Prostate gland (tissue), 2 donors: ENCODE results near the gene ACCS. TPM values are rescaled to one million over a fixed set of nuclear protein-coding genes. Genes with fewer than 3 reads are reported as not detected.

Source experiments
- DNase-seq: peaks from one replicate; pipeline ENCODE4 v3.0.0-alpha.2; 2019; ENCODE audit warnings: low spot score
- H3K27ac ChIP-seq, 2 donors: fragments of 200-600 bp; sonication (generic); 2 replicates each; pipeline ENCODE4 v1.5.1; 2017 to 2019
- H3K27me3 ChIP-seq: fragments of 200-600 bp; sonication (generic); replicated peaks from 2 replicates; pipeline ENCODE4 v1.5.1; 2019; ENCODE audit not compliant: insufficient read depth
- H3K36me3 ChIP-seq, 2 donors: fragments of 200-600 bp; sonication (generic); 1 replicate in 1 of 2; 2 replicates in 1 of 2; pipeline versions ENCODE4 v1.5.1 to v1.8.1; 2017 to 2019
- H3K4me1 ChIP-seq: fragments of 200-600 bp; sonication (generic); replicated peaks from 2 replicates; pipeline ENCODE4 v1.5.1; 2019
- H3K4me3 ChIP-seq, 2 donors: fragments of 200-600 bp; sonication (generic); 2 replicates each; pipeline ENCODE4 v1.5.1; 2017 to 2019
- H3K9me3 ChIP-seq: fragments of 200-600 bp; sonication (generic); 2 replicates; pipeline ENCODE4 v1.5.1; 2017
- POLR2A ChIP-seq: fragments of 450-650 bp; IDR thresholded peaks from one replicate; pipeline ENCODE4 v1.6.1; 2016; ENCODE audit warnings: antibody characterized with exemption, mild to moderate bottlenecking
- POLR2AphosphoS5 ChIP-seq: sonication (generic); formaldehyde crosslinking; IDR thresholded peaks from one replicate; pipeline ENCODE4 v1.6.1; 2017; ENCODE audit warnings: antibody characterized with exemption
- WGBS: methylation state at CpG from one replicate; pipeline ENCODE4 v1.1.5; 2018; 5-methylcytosine and 5-hydroxymethylcytosine counted together
- intact Hi-C: fragments of 100-400 bp; cut with DNase I; formaldehyde crosslinking; loops from one replicate; pipeline ENCODE4 v1.14.2; 2022
- total RNA-seq, 2 donors: library from RNA; depleted of rRNA; stranded (reverse); fragments of >200 nt; gene quantifications; one replicate each; pipeline ENCODE4 v1.1.0, GENCODE V29; 2016
- TF ChIP-seq, protein P1 (sequence below), 4 experiments: fragments of 200-600 bp in 2 of 4; fragments of 450-650 bp in 2 of 4; sonication (generic) in 2 of 4; IDR thresholded peaks; 1 replicate in 3 of 4; 2 replicates in 1 of 4; pipeline ENCODE4 v1.5.1; 2016 to 2019; ENCODE audit warnings: antibody characterized with exemption in 4 of 4, mild to moderate bottlenecking in 2 of 4, moderate library complexity in 2 of 4

ACCS gene
- total RNA-seq, 2 donors from 2014 or later = 18.2 to 31.8 TPM

DNA sequence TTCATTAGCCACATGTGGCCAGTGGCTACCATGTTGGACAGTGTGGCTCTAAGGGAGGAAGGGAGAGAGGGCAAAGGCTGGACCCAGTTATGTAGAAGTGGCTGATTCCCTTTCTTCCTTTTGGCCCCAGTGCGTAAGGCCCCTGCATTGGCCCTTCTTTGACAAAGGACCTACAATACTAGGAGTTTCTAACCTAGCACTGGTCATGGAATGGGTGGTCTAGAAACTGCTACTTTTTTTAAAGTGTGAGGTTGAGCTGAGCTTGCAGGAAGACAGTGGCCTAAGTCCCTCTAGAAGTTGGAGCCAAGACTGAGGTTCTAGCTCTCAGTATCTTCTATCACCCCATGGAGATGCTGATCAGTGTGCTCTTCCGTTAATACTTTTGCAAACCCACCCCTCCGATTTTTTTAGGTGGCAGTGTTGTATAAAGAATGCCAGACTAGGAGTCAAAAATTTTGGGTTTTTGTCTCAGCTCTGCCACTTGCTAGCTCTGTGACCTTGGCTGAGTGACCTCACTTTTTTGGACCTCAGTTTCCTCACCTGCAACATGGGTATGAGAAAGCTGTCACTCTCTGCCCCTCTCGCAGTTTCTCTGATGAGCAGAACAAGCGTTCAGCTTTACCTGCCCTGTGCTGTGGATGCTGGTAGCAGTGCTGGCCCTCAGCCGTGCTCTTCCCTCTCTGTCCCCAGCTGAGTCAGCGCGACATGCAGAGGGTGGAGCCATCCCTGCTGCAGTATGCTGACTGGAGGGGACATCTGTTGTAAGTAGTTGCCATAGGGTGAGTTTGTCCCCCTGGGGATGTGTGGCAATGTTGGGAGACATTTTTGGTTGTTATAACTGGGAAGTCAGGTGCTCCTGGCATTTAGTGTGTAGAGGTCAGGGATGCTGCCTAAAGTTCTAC lies 6.9 kb downstream of the ACCS start:
- H3K9me3 ChIP-seq = no peaks in the 10 kb centered on the region
- no peak for DNase-seq
- 94% methylated on average over 8 of the region's 8 CpGs for WGBS
- TF ChIP-seq POLR2A (no peak), POLR2AphosphoS5 (no peak)
- TF ChIP-seq, protein P1, sequence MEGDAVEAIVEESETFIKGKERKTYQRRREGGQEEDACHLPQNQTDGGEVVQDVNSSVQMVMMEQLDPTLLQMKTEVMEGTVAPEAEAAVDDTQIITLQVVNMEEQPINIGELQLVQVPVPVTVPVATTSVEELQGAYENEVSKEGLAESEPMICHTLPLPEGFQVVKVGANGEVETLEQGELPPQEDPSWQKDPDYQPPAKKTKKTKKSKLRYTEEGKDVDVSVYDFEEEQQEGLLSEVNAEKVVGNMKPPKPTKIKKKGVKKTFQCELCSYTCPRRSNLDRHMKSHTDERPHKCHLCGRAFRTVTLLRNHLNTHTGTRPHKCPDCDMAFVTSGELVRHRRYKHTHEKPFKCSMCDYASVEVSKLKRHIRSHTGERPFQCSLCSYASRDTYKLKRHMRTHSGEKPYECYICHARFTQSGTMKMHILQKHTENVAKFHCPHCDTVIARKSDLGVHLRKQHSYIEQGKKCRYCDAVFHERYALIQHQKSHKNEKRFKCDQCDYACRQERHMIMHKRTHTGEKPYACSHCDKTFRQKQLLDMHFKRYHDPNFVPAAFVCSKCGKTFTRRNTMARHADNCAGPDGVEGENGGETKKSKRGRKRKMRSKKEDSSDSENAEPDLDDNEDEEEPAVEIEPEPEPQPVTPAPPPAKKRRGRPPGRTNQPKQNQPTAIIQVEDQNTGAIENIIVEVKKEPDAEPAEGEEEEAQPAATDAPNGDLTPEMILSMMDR (IDR thresholded peaks at IDR 0.05) = no peak
- H3K4me1 ChIP-seq = no peaks in the 10 kb centered on the region
- H3K27ac ChIP-seq = no peak overlapping the region
- H3K36me3 ChIP-seq = peaks cover 4 to 5% of the 10 kb centered on the region in 2 donors
- no peaks in the 10 kb centered on the region for H3K27me3 ChIP-seq
- H3K4me3 ChIP-seq = no peak overlapping the region
- intact Hi-C loops = no loop called here

GRCh38 chr11:44078794-44079193 lies 12.7 kb downstream of the ACCS start:
- Histone ChIP-seq H3K9me3 (no peaks in the 10 kb centered on the region), H3K27ac (no peak overlapping the region), H3K27me3 (no peaks in the 10 kb centered on the region), H3K4me1 (no peaks in the 10 kb centered on the region), H3K4me3 (no peak overlapping the region), H3K36me3 (peaks cover 4 to 6% of the 10 kb centered on the region in 2 donors)
- intact Hi-C loops = no loop called here
- no peak for DNase-seq
- TF ChIP-seq POLR2A (no peak), POLR2AphosphoS5 (no peak)
- TF ChIP-seq, protein P1 (IDR thresholded peaks at IDR 0.05) = no peak
- WGBS = 98% methylated on average over 5 of the region's 5 CpGs

- peaks cover 4 to 5% of the 10 kb centered on the region in 2 donors for H3K36me3 ChIP-seq
- WGBS = 71% methylated on average over 6 of the region's 6 CpGs
- DNase-seq = no peak
- no peaks in the 10 kb centered on the region for H3K9me3 ChIP-seq
- intact Hi-C loops = no loop called here
- no peak overlapping the region for H3K4me3 ChIP-seq
- H3K27ac ChIP-seq = no peak overlapping the region
- TF ChIP-seq, protein P1 (IDR thresholded peaks at IDR 0.05) = no peak
- no peak for TF ChIP-seq POLR2A
- no peak for TF ChIP-seq POLR2AphosphoS5
- no peaks in the 10 kb centered on the region for H3K4me1 ChIP-seq
- no peaks in the 10 kb centered on the region for H3K27me3 ChIP-seq
Measured at GRCh38 chr11:44079376-44079775, 13.3 kb downstream of the ACCS start.

DNA sequence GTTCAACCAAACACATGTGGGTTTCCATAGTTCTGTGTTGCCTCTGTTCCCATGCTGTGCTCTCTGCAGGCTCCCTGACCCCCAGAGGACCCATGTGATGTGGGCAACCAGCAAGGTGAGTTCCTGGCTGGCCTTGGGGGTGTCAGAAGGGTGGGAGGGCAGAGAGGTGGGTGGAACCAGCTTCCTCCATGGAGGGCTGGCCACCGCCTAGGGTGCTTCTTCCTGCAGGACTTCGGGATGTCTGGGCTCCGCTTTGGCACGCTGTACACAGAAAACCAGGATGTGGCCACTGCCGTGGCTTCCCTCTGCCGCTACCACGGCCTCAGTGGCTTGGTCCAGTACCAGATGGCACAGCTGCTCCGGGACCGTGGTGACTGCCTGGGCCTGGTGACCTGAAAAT lies 14.9 kb downstream of the ACCS start:
- WGBS = 93% methylated on average over 9 of the region's 9 CpGs
- H3K4me1 ChIP-seq = no peaks in the 10 kb centered on the region
- no peaks in the 10 kb centered on the region for H3K9me3 ChIP-seq
- TF ChIP-seq POLR2A = no peak
- TF ChIP-seq, protein P1 (IDR thresholded peaks at IDR 0.05) = no peak
- no peak overlapping the region for H3K27ac ChIP-seq
- intact Hi-C loops = no loop called here
- DNase-seq = no peak
- no peak overlapping the region for H3K4me3 ChIP-seq
- peaks cover 0 to 5% of the 10 kb centered on the region in 2 donors for H3K36me3 ChIP-seq
- no peaks in the 10 kb centered on the region for H3K27me3 ChIP-seq

DNA sequence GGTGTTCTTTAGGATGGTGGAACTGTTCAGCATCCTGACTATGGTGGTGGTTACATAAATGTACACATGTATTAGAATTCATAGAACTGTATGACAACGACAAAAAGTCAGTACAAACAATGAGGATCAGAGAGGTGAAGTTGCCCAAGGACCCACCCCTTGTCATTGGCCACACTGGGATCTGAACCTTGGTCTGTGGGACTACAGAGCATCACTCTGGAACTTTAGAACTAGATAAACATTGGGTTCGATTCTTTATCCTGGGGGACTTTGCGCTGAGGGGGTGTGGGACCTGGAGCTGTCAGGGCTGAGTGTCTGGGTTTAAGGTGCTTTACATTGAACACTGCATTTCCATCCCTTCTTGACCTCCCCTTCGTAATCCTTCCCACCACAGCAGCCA lies 16.6 kb downstream of the ACCS start:
- intact Hi-C loops = no loop called here
- no peaks in the 10 kb centered on the region for H3K4me1 ChIP-seq
- peaks cover 0 to 5% of the 10 kb centered on the region in 2 donors for H3K36me3 ChIP-seq
- 97% methylated on average over 4 of the region's 4 CpGs for WGBS
- TF ChIP-seq POLR2A (no peak), POLR2AphosphoS5 (no peak)
- TF ChIP-seq, protein P1 (IDR thresholded peaks at IDR 0.05) = no peak
- no peaks in the 10 kb centered on the region for H3K9me3 ChIP-seq
- no peak for DNase-seq
- H3K27ac ChIP-seq = no peak overlapping the region
- H3K27me3 ChIP-seq = no peaks in the 10 kb centered on the region
- H3K4me3 ChIP-seq = no peak overlapping the region
